Astrocyte (in vitro differentiated cells and primary cell): ENCODE results near the gene PYGO2. TPM values are rescaled to one million over a fixed set of nuclear protein-coding genes. Genes with fewer than 3 reads are reported as not detected.

Experiments
- DNase-seq: peaks from one replicate; pipeline ENCODE4 v3.0.0-alpha.2; 2010; ENCODE audit warnings: low read depth
- FAIRE-seq: peaks from 2 replicates; lab custom pipeline; 2011; peaks lifted over from hg19 to GRCh38; lab: Jason Lieb, UNC
- H2AFZ ChIP-seq: 2 replicates; pipeline ENCODE4 v1.6.0; 2012; ENCODE audit warnings: low read depth, low read length, inconsistent platforms
- H3K27ac ChIP-seq: 2 replicates; pipeline ENCODE4 v1.5.1; 2011; ENCODE audit warnings: low read depth, low read length, inconsistent platforms
- H3K27me3 ChIP-seq: 2 replicates; pipeline ENCODE4 v1.6.0; 2011; ENCODE audit warnings: low read length, inconsistent platforms; ENCODE audit not compliant: insufficient read depth
- H3K36me3 ChIP-seq: 2 replicates; pipeline ENCODE4 v1.5.1; 2011; ENCODE audit warnings: low read length, inconsistent platforms; ENCODE audit not compliant: insufficient read depth
- H3K4me1 ChIP-seq: 2 replicates; pipeline ENCODE4 v1.5.1; 2011; ENCODE audit warnings: low read length, inconsistent platforms; ENCODE audit not compliant: insufficient read depth
- H3K4me2 ChIP-seq: 2 replicates; pipeline ENCODE4 v1.6.0; 2012; ENCODE audit warnings: low read length, inconsistent platforms
- H3K4me3 ChIP-seq: 2 replicates; pipeline ENCODE4 v1.5.1; 2011; ENCODE audit warnings: low read depth, mild to moderate bottlenecking, low read length, inconsistent platforms; ENCODE audit not compliant: insufficient read depth
- H3K79me2 ChIP-seq: 2 replicates; pipeline ENCODE4 v1.6.0; 2012; ENCODE audit warnings: mild to moderate bottlenecking, low read length, inconsistent platforms; ENCODE audit not compliant: insufficient read depth
- H3K9ac ChIP-seq: 2 replicates; pipeline ENCODE4 v1.6.0; 2012; ENCODE audit warnings: mild to moderate bottlenecking, low read length, inconsistent platforms
- H3K9me3 ChIP-seq: 2 replicates; pipeline ENCODE4 v1.5.1; 2012; ENCODE audit warnings: low read depth, mild to moderate bottlenecking, low read length, inconsistent platforms; ENCODE audit not compliant: insufficient read depth
- H4K20me1 ChIP-seq: 2 replicates; pipeline ENCODE4 v1.6.0; 2012; ENCODE audit warnings: low read length, inconsistent platforms; ENCODE audit not compliant: insufficient read depth
- H3K27ac Mint-ChIP-seq: one replicate; pipeline ENCODE4 v1.8.0; 2021; ENCODE audit warnings: mild to moderate bottlenecking, mixed read lengths; ENCODE audit not compliant: unreplicated experiment
- H3K27me3 Mint-ChIP-seq: one replicate; pipeline ENCODE4 v1.8.0; 2021; ENCODE audit warnings: low read depth, mixed read lengths; ENCODE audit not compliant: unreplicated experiment
- H3K36me3 Mint-ChIP-seq: one replicate; pipeline ENCODE4 v1.8.0; 2021; ENCODE audit warnings: low read depth, mixed read lengths; ENCODE audit not compliant: unreplicated experiment
- H3K4me1 Mint-ChIP-seq: one replicate; pipeline ENCODE4 v1.8.0; 2021; ENCODE audit warnings: low read depth, mixed read lengths; ENCODE audit not compliant: unreplicated experiment
- H3K4me3 Mint-ChIP-seq: one replicate; pipeline ENCODE4 v1.8.0; 2021; ENCODE audit warnings: mild to moderate bottlenecking, moderate library complexity, mixed read lengths; ENCODE audit not compliant: unreplicated experiment
- H3K9me3 Mint-ChIP-seq: one replicate; pipeline ENCODE4 v1.8.0; 2021; ENCODE audit warnings: mild to moderate bottlenecking, mixed read lengths; ENCODE audit not compliant: unreplicated experiment
- CTCF ChIP-seq: IDR thresholded peaks from 2 replicates; pipeline ENCODE4 v1.5.1; 2011; ENCODE audit warnings: low read depth, mild to moderate bottlenecking, inconsistent platforms, low read length, moderate library complexity; ENCODE audit not compliant: insufficient read depth
- EZH2 ChIP-seq: IDR thresholded peaks from 2 replicates; pipeline ENCODE4 v1.6.1; 2012; ENCODE audit warnings: mild to moderate bottlenecking, low read length, inconsistent platforms; ENCODE audit not compliant: insufficient read depth
- total RNA-seq: library from RNA; stranded (reverse); gene quantifications from 2 replicates; pipeline ENCODE4 v1.2.1, GENCODE V29; 2021

The PYGO2 gene
- total RNA-seq, 1 donor from 2014 or later: 21.8 TPM

- no peak overlapping the region for H3K4me3 Mint-ChIP-seq
- no peaks in the 10 kb centered on the region for H3K36me3 ChIP-seq
- H3K27ac Mint-ChIP-seq: no peak overlapping the region
- peaks cover 2% of the 10 kb centered on the region for H3K4me1 ChIP-seq
- H3K36me3 Mint-ChIP-seq: peaks cover 9% of the 10 kb centered on the region
- no peak overlapping the region for H2AFZ ChIP-seq
- H3K4me3 ChIP-seq: no peak overlapping the region
- no peak overlapping the region for H3K9ac ChIP-seq
- DNase-seq (no peak), FAIRE-seq (no peak)
- no peaks in the 10 kb centered on the region for H3K9me3 Mint-ChIP-seq
- H3K4me1 Mint-ChIP-seq: peaks cover 7% of the 10 kb centered on the region
- H3K4me2 ChIP-seq: no peak overlapping the region
- no peaks in the 10 kb centered on the region for H3K27me3 Mint-ChIP-seq
- H3K79me2 ChIP-seq: peaks cover 33% of the 10 kb centered on the region
- peaks cover 68% of the 10 kb centered on the region for H4K20me1 ChIP-seq
- H3K9me3 ChIP-seq: no peaks in the 10 kb centered on the region
- no peak overlapping the region for H3K27ac ChIP-seq
- TF ChIP-seq CTCF: no peak
- no peak for TF ChIP-seq EZH2
- no peaks in the 10 kb centered on the region for H3K27me3 ChIP-seq
Measured at GRCh38 chr1:155010211-155010918, 48.8 kb upstream of the PYGO2 start.

- H3K9me3 ChIP-seq: no peaks in the 10 kb centered on the region
- no peak overlapping the region for H3K4me2 ChIP-seq
- H3K9ac ChIP-seq: no peak overlapping the region
- no peaks in the 10 kb centered on the region for H3K27me3 ChIP-seq
- no peak for TF ChIP-seq CTCF
- H3K79me2 ChIP-seq: peaks cover 34% of the 10 kb centered on the region
- no peak overlapping the region for H3K4me3 ChIP-seq
- Mint-ChIP-seq H3K36me3 (peaks cover 9% of the 10 kb centered on the region), H3K4me1 (peaks cover 7% of the 10 kb centered on the region), H3K27ac (no peak overlapping the region), H3K4me3 (no peak overlapping the region), H3K9me3 (no peaks in the 10 kb centered on the region), H3K27me3 (no peaks in the 10 kb centered on the region)
- DNase-seq (no peak), FAIRE-seq (no peak)
- peaks cover 8% of the 10 kb centered on the region for H3K4me1 ChIP-seq
- no peak overlapping the region for H3K27ac ChIP-seq
- peaks cover 68% of the 10 kb centered on the region for H4K20me1 ChIP-seq
- no peaks in the 10 kb centered on the region for H3K36me3 ChIP-seq
- no peak overlapping the region for H2AFZ ChIP-seq
Measured at GRCh38 chr1:155009742-155010141, 48.2 kb upstream of the PYGO2 start.

- Mint-ChIP-seq H3K4me3 (no peak overlapping the region), H3K27me3 (no peaks in the 10 kb centered on the region), H3K4me1 (peaks cover 11% of the 10 kb centered on the region), H3K36me3 (peaks cover 11% of the 10 kb centered on the region), H3K9me3 (no peaks in the 10 kb centered on the region), H3K27ac (no peak overlapping the region)
- Histone ChIP-seq H3K79me2 (peaks cover 39% of the 10 kb centered on the region), H3K4me2 (no peak overlapping the region), H3K9me3 (no peaks in the 10 kb centered on the region), H3K4me3 (no peak overlapping the region), H3K9ac (no peak overlapping the region), H2AFZ (no peak overlapping the region), H3K4me1 (peaks cover 13% of the 10 kb centered on the region), H3K36me3 (no peaks in the 10 kb centered on the region), H3K27ac (no peak overlapping the region), H4K20me1 (peaks cover 64% of the 10 kb centered on the region), H3K27me3 (no peaks in the 10 kb centered on the region)
- DNase-seq: no peak
- no peak for TF ChIP-seq CTCF
- no peak for TF ChIP-seq EZH2
- no peak for FAIRE-seq
Measured at GRCh38 chr1:155009221-155009711, 47.7 kb upstream of the PYGO2 start.
